ENCODE measurements around the gene GRIN3B.

- TF ChIP-seq, protein P1, sequence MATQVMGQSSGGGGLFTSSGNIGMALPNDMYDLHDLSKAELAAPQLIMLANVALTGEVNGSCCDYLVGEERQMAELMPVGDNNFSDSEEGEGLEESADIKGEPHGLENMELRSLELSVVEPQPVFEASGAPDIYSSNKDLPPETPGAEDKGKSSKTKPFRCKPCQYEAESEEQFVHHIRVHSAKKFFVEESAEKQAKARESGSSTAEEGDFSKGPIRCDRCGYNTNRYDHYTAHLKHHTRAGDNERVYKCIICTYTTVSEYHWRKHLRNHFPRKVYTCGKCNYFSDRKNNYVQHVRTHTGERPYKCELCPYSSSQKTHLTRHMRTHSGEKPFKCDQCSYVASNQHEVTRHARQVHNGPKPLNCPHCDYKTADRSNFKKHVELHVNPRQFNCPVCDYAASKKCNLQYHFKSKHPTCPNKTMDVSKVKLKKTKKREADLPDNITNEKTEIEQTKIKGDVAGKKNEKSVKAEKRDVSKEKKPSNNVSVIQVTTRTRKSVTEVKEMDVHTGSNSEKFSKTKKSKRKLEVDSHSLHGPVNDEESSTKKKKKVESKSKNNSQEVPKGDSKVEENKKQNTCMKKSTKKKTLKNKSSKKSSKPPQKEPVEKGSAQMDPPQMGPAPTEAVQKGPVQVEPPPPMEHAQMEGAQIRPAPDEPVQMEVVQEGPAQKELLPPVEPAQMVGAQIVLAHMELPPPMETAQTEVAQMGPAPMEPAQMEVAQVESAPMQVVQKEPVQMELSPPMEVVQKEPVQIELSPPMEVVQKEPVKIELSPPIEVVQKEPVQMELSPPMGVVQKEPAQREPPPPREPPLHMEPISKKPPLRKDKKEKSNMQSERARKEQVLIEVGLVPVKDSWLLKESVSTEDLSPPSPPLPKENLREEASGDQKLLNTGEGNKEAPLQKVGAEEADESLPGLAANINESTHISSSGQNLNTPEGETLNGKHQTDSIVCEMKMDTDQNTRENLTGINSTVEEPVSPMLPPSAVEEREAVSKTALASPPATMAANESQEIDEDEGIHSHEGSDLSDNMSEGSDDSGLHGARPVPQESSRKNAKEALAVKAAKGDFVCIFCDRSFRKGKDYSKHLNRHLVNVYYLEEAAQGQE (IDR thresholded peaks at IDR 0.05; ENCODE audit: low read depth): no peak
- TF ChIP-seq CREB1 (IDR thresholded peaks at IDR 0.05; ENCODE audit: low read depth): no peak
- no peak for TF ChIP-seq MAX (IDR thresholded peaks at IDR 0.05)
- TF ChIP-seq TAF1 (IDR thresholded peaks at IDR 0.05; ENCODE audit: low read depth): no peak
- TF ChIP-seq EP300 (IDR thresholded peaks at IDR 0.05; ENCODE audit: borderline replicate concordance): no peak
- no peak for TF ChIP-seq YY1 (IDR thresholded peaks at IDR 0.05; ENCODE audit: low read depth)
- TF ChIP-seq USF1 (IDR thresholded peaks at IDR 0.05): no peak
- no peak for TF ChIP-seq RAD21 (IDR thresholded peaks at IDR 0.05; ENCODE audit: low read depth)
- TF ChIP-seq EGR1 (IDR thresholded peaks at IDR 0.05): no peak
- no peak for TF ChIP-seq CEBPB (IDR thresholded peaks at IDR 0.05)
These were observed 26.3 kb upstream of the GRIN3B start for GRCh38 chr19:973726-974563.
